Smooth muscle cell of the brain vasculature (primary cell): ENCODE measurements around the gene B3GAT2.

Experiments used
- DNase-seq: peaks from one replicate; pipeline ENCODE4 v3.0.0-alpha.2; 2012; ENCODE audit warnings: low read depth, low spot score

Gene B3GAT2

DNA sequence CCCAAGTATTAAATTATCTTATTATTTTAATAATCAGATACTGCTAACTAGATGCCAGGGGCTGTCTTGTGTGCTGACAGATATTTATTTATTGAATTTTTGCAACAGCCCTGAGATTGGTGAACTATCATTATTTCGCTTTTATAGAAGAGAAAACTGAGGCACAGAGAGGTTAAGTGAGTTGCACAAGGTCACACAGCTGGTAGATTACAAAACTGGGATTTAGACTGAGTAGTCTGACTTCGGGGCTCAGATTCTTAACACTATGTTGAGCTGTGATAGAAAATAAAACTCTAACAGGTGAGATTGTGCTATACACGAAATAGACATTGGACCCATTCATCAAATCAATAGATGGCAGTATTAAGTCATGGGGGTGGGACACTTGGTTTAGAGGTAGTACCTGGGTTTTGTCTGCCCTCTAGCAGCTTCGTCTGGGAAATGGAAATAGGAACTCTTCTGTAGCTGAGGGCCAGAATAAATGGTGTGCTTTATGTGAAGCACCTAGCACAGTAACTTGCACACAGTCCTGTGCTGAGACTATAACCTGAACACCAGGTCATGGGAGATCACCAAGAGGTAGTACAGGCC, 113.4 kb downstream of the B3GAT2 start:
- no peak for DNase-seq

DNA sequence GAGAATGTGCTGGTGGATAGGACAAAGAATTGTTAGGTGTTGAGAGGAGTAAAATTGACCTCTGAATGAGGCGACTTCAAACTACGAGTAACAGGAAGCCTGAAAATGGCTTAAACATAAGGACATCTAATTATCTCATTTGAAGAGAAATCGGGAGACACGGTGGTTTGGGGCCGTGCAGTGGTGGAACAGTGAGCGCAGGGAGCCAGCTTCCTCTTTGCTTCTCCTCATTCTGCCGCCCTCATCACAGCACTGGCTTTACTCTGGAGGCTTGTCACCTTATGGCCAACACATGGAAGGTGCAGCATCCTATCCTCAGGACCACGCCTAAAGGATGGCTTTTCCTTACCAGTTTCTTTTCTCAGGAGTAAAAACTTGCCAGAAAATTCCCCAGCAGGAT, 114.3 kb downstream of the B3GAT2 start:
- DNase-seq = no peak

- DNase-seq = no peak
These were observed 115.7 kb downstream of the B3GAT2 start for GRCh38 chr6:70841112-70841511.

- DNase-seq = no peak
These were observed 117.3 kb downstream of the B3GAT2 start for GRCh38 chr6:70839286-70840266.

- no peak for DNase-seq
These were observed 118.0 kb downstream of the B3GAT2 start for GRCh38 chr6:70838907-70839285.

DNA sequence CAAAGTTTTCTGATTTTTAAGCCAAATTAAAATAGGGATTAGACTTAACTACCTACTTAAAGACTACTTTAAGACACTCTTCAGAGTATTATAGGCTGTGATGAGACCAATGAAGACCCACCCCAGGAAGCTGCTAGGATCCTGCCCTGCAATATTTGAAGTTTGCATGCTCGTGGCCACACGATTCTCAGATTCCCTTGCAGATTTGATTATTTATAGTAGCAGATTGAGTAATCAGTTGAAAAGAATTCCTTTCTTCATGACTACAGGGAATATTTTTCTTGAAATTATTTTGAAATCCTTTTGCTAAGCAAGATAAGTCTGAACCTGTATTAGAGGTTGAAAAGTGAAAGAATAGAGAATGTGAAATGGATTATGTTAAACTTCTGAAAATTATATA, 122.3 kb downstream of the B3GAT2 start:
- no peak for DNase-seq

GRCh38 chr6:70831427-70831826, 125.4 kb downstream of the B3GAT2 start:
- no peak for DNase-seq

GRCh38 chr6:70823651-70824050, 133.2 kb downstream of the B3GAT2 start:
- no peak for DNase-seq

DNA sequence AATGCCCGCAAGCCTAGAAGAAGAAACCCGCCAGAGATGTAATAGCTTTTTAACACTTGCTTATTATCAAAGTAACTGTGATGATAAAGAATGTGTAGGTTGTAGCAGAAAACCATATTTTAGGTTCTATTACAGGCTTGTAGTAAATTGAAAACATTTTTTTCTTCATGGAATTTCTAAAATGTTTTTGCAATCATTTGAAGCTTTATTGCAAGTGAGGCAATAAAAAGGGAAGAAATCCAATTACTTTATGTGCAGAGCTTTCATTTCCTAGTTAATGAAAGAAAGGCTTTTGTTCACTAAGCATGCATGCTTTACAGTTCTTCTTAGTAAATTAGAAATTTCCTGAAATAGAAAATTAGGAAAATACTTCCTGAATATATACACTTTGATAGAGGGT, 135.1 kb downstream of the B3GAT2 start:
- no peak for DNase-seq

DNA sequence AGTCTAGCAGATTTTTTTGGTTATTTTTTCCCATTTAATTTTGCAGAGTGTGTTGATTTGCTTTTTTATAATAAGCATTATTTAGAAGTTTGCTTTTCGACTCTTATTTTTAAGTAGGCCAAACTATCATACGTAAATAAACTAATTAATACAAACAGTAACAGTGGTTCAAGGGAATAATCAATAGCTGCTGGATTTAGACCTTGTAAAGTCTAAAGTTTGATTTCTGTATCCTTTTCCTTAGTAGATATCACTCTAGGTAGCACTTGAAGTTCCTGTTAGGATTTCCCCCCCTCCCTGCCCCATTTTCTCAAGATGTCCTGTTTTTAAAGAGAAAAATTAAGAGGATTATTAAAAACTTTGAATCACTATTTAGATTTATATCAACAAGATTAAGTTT, 136.1 kb downstream of the B3GAT2 start:
- no peak for DNase-seq

DNA sequence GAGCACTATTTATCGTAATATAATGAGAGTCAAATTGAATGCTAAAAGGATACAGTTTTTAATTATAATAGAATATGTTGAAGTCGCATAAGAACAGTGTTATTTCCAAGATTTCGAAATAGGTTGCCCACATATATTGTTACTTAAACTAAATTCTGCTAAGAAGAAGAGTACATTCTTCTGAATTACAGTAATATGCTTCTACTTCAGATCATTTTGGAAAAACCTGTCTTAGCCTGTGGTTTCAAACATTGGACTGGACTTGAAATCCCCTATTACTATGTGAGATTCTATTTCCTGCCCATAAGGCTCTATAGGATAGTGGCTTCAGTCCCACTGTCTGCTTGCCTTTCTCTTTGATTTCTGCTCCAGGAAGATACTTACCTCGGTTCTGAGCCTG, 137.2 kb downstream of the B3GAT2 start:
- DNase-seq = no peak

- DNase-seq = no peak
These were observed 143.0 kb downstream of the B3GAT2 start for GRCh38 chr6:70813885-70814284.

GRCh38 chr6:70811788-70812187, 145.1 kb downstream of the B3GAT2 start:
- no peak for DNase-seq
